Astrocyte (in vitro differentiated cells and primary cell): ENCODE data around the gene CACNA1E. TPM values are rescaled to one million over a fixed set of nuclear protein-coding genes. Genes with fewer than 3 reads are reported as not detected.
A peak's percentile ranks its signal among the peaks of the same experiment; 100 is the strongest.

Source experiments
- DNase-seq: peaks from one replicate; pipeline ENCODE4 v3.0.0-alpha.2; 2010; ENCODE audit warnings: low read depth
- FAIRE-seq: peaks from 2 replicates; lab custom pipeline; 2011; peaks lifted over from hg19 to GRCh38; lab: Jason Lieb, UNC
- H2AFZ ChIP-seq: 2 replicates; pipeline ENCODE4 v1.6.0; 2012; ENCODE audit warnings: low read depth, low read length, inconsistent platforms
- H3K27ac ChIP-seq: 2 replicates; pipeline ENCODE4 v1.5.1; 2011; ENCODE audit warnings: low read depth, low read length, inconsistent platforms
- H3K27me3 ChIP-seq: 2 replicates; pipeline ENCODE4 v1.6.0; 2011; ENCODE audit warnings: low read length, inconsistent platforms; ENCODE audit not compliant: insufficient read depth
- H3K36me3 ChIP-seq: 2 replicates; pipeline ENCODE4 v1.5.1; 2011; ENCODE audit warnings: low read length, inconsistent platforms; ENCODE audit not compliant: insufficient read depth
- H3K4me1 ChIP-seq: 2 replicates; pipeline ENCODE4 v1.5.1; 2011; ENCODE audit warnings: low read length, inconsistent platforms; ENCODE audit not compliant: insufficient read depth
- H3K4me2 ChIP-seq: 2 replicates; pipeline ENCODE4 v1.6.0; 2012; ENCODE audit warnings: low read length, inconsistent platforms
- H3K4me3 ChIP-seq: 2 replicates; pipeline ENCODE4 v1.5.1; 2011; ENCODE audit warnings: low read depth, mild to moderate bottlenecking, low read length, inconsistent platforms; ENCODE audit not compliant: insufficient read depth
- H3K79me2 ChIP-seq: 2 replicates; pipeline ENCODE4 v1.6.0; 2012; ENCODE audit warnings: mild to moderate bottlenecking, low read length, inconsistent platforms; ENCODE audit not compliant: insufficient read depth
- H3K9ac ChIP-seq: 2 replicates; pipeline ENCODE4 v1.6.0; 2012; ENCODE audit warnings: mild to moderate bottlenecking, low read length, inconsistent platforms
- H3K9me3 ChIP-seq: 2 replicates; pipeline ENCODE4 v1.5.1; 2012; ENCODE audit warnings: low read depth, mild to moderate bottlenecking, low read length, inconsistent platforms; ENCODE audit not compliant: insufficient read depth
- H4K20me1 ChIP-seq: 2 replicates; pipeline ENCODE4 v1.6.0; 2012; ENCODE audit warnings: low read length, inconsistent platforms; ENCODE audit not compliant: insufficient read depth
- H3K27ac Mint-ChIP-seq: one replicate; pipeline ENCODE4 v1.8.0; 2021; ENCODE audit warnings: mild to moderate bottlenecking, mixed read lengths; ENCODE audit not compliant: unreplicated experiment
- H3K27me3 Mint-ChIP-seq: one replicate; pipeline ENCODE4 v1.8.0; 2021; ENCODE audit warnings: low read depth, mixed read lengths; ENCODE audit not compliant: unreplicated experiment
- H3K36me3 Mint-ChIP-seq: one replicate; pipeline ENCODE4 v1.8.0; 2021; ENCODE audit warnings: low read depth, mixed read lengths; ENCODE audit not compliant: unreplicated experiment
- H3K4me1 Mint-ChIP-seq: one replicate; pipeline ENCODE4 v1.8.0; 2021; ENCODE audit warnings: low read depth, mixed read lengths; ENCODE audit not compliant: unreplicated experiment
- H3K4me3 Mint-ChIP-seq: one replicate; pipeline ENCODE4 v1.8.0; 2021; ENCODE audit warnings: mild to moderate bottlenecking, moderate library complexity, mixed read lengths; ENCODE audit not compliant: unreplicated experiment
- H3K9me3 Mint-ChIP-seq: one replicate; pipeline ENCODE4 v1.8.0; 2021; ENCODE audit warnings: mild to moderate bottlenecking, mixed read lengths; ENCODE audit not compliant: unreplicated experiment
- EZH2 ChIP-seq: IDR thresholded peaks from 2 replicates; pipeline ENCODE4 v1.6.1; 2012; ENCODE audit warnings: mild to moderate bottlenecking, low read length, inconsistent platforms; ENCODE audit not compliant: insufficient read depth
- total RNA-seq: library from RNA; stranded (reverse); gene quantifications from 2 replicates; pipeline ENCODE4 v1.2.1, GENCODE V29; 2021
- TF ChIP-seq, protein P1 (sequence below): IDR thresholded peaks from 2 replicates; pipeline ENCODE4 v1.5.1; 2011; ENCODE audit warnings: low read depth, mild to moderate bottlenecking, inconsistent platforms, low read length, moderate library complexity; ENCODE audit not compliant: insufficient read depth

Gene CACNA1E
- total RNA-seq, 1 donor from 2014 or later: 0.07 TPM

DNA sequence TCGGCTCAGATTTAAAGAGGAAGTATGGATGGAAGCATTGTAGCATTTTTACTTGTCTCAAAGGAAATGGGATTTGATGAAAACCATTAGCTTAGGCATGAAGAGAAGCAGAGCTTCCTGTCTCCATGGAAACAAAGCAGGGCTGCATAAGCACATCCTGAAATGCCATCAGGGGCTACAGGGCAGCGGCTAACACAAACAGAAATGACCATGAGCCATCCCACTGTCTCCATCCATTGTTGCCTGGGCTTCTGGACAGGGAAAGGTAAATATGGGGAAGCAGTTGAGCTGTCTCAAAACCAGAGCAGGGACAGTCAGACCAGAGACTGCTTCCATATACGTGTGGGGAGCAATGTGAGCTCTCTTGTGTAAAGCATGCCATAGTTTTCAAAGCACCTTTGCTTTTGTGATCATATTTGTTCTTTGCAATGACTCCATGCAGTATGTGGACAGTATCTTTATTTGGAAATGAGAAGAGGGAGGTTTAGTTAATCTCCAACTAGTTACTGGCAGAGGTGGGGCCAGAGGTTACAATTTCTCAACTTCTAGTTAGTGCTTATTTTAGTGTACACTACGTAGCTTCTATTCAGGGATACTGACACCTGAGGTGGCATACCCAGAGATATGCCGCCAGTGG lies 176.1 kb downstream of the CACNA1E start:
- H3K4me3 ChIP-seq: no peak overlapping the region
- no peaks in the 10 kb centered on the region for H4K20me1 ChIP-seq
- H3K4me2 ChIP-seq: no peak overlapping the region
- H3K27ac ChIP-seq: no peak overlapping the region
- H3K9me3 ChIP-seq: no peaks in the 10 kb centered on the region
- no peaks in the 10 kb centered on the region for H3K36me3 Mint-ChIP-seq
- H3K27ac Mint-ChIP-seq: no peak overlapping the region
- peaks cover 2% of the 10 kb centered on the region for H3K27me3 Mint-ChIP-seq
- peaks cover 8% of the 10 kb centered on the region for H3K4me1 Mint-ChIP-seq
- no peak overlapping the region for H2AFZ ChIP-seq
- H3K4me1 ChIP-seq: no peaks in the 10 kb centered on the region
- no peak overlapping the region for H3K4me3 Mint-ChIP-seq
- TF ChIP-seq EZH2: no peak
- TF ChIP-seq, protein P1, sequence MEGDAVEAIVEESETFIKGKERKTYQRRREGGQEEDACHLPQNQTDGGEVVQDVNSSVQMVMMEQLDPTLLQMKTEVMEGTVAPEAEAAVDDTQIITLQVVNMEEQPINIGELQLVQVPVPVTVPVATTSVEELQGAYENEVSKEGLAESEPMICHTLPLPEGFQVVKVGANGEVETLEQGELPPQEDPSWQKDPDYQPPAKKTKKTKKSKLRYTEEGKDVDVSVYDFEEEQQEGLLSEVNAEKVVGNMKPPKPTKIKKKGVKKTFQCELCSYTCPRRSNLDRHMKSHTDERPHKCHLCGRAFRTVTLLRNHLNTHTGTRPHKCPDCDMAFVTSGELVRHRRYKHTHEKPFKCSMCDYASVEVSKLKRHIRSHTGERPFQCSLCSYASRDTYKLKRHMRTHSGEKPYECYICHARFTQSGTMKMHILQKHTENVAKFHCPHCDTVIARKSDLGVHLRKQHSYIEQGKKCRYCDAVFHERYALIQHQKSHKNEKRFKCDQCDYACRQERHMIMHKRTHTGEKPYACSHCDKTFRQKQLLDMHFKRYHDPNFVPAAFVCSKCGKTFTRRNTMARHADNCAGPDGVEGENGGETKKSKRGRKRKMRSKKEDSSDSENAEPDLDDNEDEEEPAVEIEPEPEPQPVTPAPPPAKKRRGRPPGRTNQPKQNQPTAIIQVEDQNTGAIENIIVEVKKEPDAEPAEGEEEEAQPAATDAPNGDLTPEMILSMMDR: no peak
- no peaks in the 10 kb centered on the region for H3K79me2 ChIP-seq
- DNase-seq (no peak), FAIRE-seq (no peak)
- H3K9ac ChIP-seq: no peak overlapping the region
- no peaks in the 10 kb centered on the region for H3K27me3 ChIP-seq
- H3K36me3 ChIP-seq: no peaks in the 10 kb centered on the region
- peaks cover 2% of the 10 kb centered on the region for H3K9me3 Mint-ChIP-seq

DNA sequence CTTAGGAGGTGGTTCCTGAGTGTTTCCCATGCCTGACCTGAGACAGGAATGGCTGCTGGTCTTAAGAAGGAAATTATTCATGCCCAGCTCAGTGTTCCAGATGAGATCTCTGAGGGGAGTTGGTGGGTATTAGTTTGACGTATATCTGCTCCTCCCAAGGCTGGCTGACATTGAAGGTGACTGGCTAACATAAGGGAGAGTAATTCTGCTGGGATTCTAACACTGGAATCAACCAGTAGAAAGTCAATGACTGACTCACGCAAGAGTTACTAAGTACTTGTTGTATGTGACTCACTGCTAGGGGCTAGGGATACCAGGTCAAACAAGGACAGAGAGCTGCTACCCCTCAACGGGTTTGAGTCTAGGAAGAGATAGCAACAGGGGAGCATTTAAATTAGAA lies 177.3 kb downstream of the CACNA1E start:
- H3K27me3 Mint-ChIP-seq: peaks cover 4% of the 10 kb centered on the region
- DNase-seq: peak; percentile 54
- no peaks in the 10 kb centered on the region for H3K36me3 Mint-ChIP-seq
- Histone ChIP-seq H3K27ac (no peak overlapping the region), H3K4me1 (no peaks in the 10 kb centered on the region), H2AFZ (no peak overlapping the region), H3K9me3 (no peaks in the 10 kb centered on the region), H3K4me3 (no peak overlapping the region), H3K9ac (no peak overlapping the region), H3K36me3 (no peaks in the 10 kb centered on the region), H3K27me3 (no peaks in the 10 kb centered on the region), H3K79me2 (no peaks in the 10 kb centered on the region), H4K20me1 (no peaks in the 10 kb centered on the region), H3K4me2 (no peak overlapping the region)
- peaks cover 2% of the 10 kb centered on the region for H3K9me3 Mint-ChIP-seq
- FAIRE-seq: no peak
- H3K27ac Mint-ChIP-seq: no peak overlapping the region
- TF ChIP-seq EZH2: no peak
- TF ChIP-seq, protein P1: no peak
- H3K4me3 Mint-ChIP-seq: no peak overlapping the region
- H3K4me1 Mint-ChIP-seq: peaks cover 5% of the 10 kb centered on the region

- peaks cover 4% of the 10 kb centered on the region for H3K27me3 Mint-ChIP-seq
- DNase-seq: no peak
- H3K27me3 ChIP-seq: no peaks in the 10 kb centered on the region
- H3K9me3 Mint-ChIP-seq: peaks cover 2% of the 10 kb centered on the region
- peaks cover under 1% of the 10 kb centered on the region for H3K4me1 Mint-ChIP-seq
- no peak overlapping the region for H3K4me3 Mint-ChIP-seq
- H3K4me2 ChIP-seq: no peak overlapping the region
- FAIRE-seq: no peak
- H4K20me1 ChIP-seq: no peaks in the 10 kb centered on the region
- H3K4me3 ChIP-seq: no peak overlapping the region
- no peak overlapping the region for H3K27ac Mint-ChIP-seq
- H3K4me1 ChIP-seq: no peaks in the 10 kb centered on the region
- H3K27ac ChIP-seq: no peak overlapping the region
- no peaks in the 10 kb centered on the region for H3K9me3 ChIP-seq
- H3K36me3 Mint-ChIP-seq: no peaks in the 10 kb centered on the region
- TF ChIP-seq, protein P1: no peak
- TF ChIP-seq EZH2: no peak
- H3K36me3 ChIP-seq: no peaks in the 10 kb centered on the region
- no peak overlapping the region for H2AFZ ChIP-seq
- H3K9ac ChIP-seq: no peak overlapping the region
- no peaks in the 10 kb centered on the region for H3K79me2 ChIP-seq
Measured at GRCh38 chr1:181661569-181661968, 178.3 kb downstream of the CACNA1E start.
